HCT116 (cell line): ENCODE data around the gene EHD4. TPM values are rescaled to one million over a fixed set of nuclear protein-coding genes. Genes with fewer than 3 reads are reported as not detected.

Experiments used
- ATAC-seq: fragments of 200-7000 bp; cut with Tn5 transposase; 2 replicates; pipeline ENCODE4 v1.9.1; 2020; ENCODE audit warnings: mild to moderate bottlenecking, moderate library complexity
- BruUV-seq: library from RNA; stranded (reverse); fragments of 400-500 nt; replicated peaks from 2 replicates; lab custom pipeline; 2021; lab: Mats Ljungman, UMichigan
- CTCF ChIA-PET: fragments of 300-600 bp; sonication (Branson Sonifier 250); formaldehyde crosslinking; loops from one replicate; lab custom pipeline; 2021; ENCODE audit warnings: antibody characterized with exemption; lab: Charles Lee
- POLR2A ChIA-PET: fragments of 300-600, 350-600 bp; sonication (Branson Sonifier 250); formaldehyde crosslinking; loops from one replicate; lab custom pipeline; 2021; ENCODE audit warnings: antibody characterized with exemption; lab: Charles Lee
- RAD21 ChIA-PET, 2 experiments: fragments of 300-600 bp; sonication (Branson Sonifier 250); formaldehyde crosslinking; loops; one replicate each; lab custom pipeline; 2023; ENCODE audit warnings: low total read pairs in 2 of 2; ENCODE audit not compliant: uncharacterized antibody in 2 of 2, unreplicated experiment in 2 of 2, low non-redundant PET in 1 of 2; lab: Charles Lee
- DNase-seq: peaks from one replicate; pipeline ENCODE4 v3.0.0-alpha.2; 2010; ENCODE audit warnings: low read depth, low spot score
- H2AFZ ChIP-seq: fragments of 200-600 bp; shearing (Covaris generic), sonication (generic); 2 replicates; pipeline ENCODE4 v1.6.1; 2017; ENCODE audit warnings: low read depth, mixed run types, mixed read lengths, antibody characterized with exemption, low read length; ENCODE audit not compliant: poor library complexity, severe bottlenecking
- H3K27ac ChIP-seq: 2 replicates; pipeline ENCODE4 v1.5.1; 2012; ENCODE audit warnings: low read depth, low read length
- H3K27me3 ChIP-seq: fragments of 200-600 bp; sonication (generic); 2 replicates; pipeline ENCODE4 v1.6.1; 2016; ENCODE audit warnings: mixed run types, low read length, mixed read lengths; ENCODE audit not compliant: insufficient read depth
- H3K36me3 ChIP-seq, 2 experiments: fragments of 200-500 bp in 1 of 2; fragments of 200-600 bp in 1 of 2; sonication (Bioruptor generic) in 1 of 2; sonication (generic) in 1 of 2; 2 replicates each; pipeline versions ENCODE4 v1.5.1 to v1.6.1; 2014 to 2016; ENCODE audit warnings: low read length in 2 of 2, inconsistent platforms in 1 of 2, mixed read lengths in 1 of 2, mixed run types in 1 of 2; ENCODE audit not compliant: insufficient read depth in 2 of 2, control insufficient read depth in 1 of 2
- H3K4me1 ChIP-seq, 2 experiments: fragments of 200-600 bp in 1 of 2; sonication (generic) in 1 of 2; 2 replicates each; pipeline versions ENCODE4 v1.5.1 to v1.6.1; 2012 to 2017; ENCODE audit warnings: low read length in 2 of 2, inconsistent platforms in 1 of 2, mild to moderate bottlenecking in 1 of 2, mixed read lengths in 1 of 2, mixed run types in 1 of 2, moderate library complexity in 1 of 2; ENCODE audit not compliant: insufficient read depth in 2 of 2, control insufficient read depth in 1 of 2
- H3K4me2 ChIP-seq: fragments of 200-600 bp; sonication (generic); 2 replicates; pipeline ENCODE4 v1.6.1; 2017; ENCODE audit warnings: mixed run types, low read length, mixed read lengths
- H3K4me3 ChIP-seq, 2 experiments: fragments of 200-600 bp in 1 of 2; sonication (generic) in 1 of 2; replicated peaks in 1 of 2; 2 replicates each; pipeline ENCODE4 v1.5.1; 2011 to 2016; ENCODE audit warnings: low read length in 2 of 2, control low read depth in 1 of 2, low read depth in 1 of 2, mild to moderate bottlenecking in 1 of 2, mixed read lengths in 1 of 2, mixed run types in 1 of 2
- H3K79me2 ChIP-seq: fragments of 200-600 bp; sonication (generic); 2 replicates; pipeline ENCODE4 v1.6.1; 2017; ENCODE audit warnings: mild to moderate bottlenecking, mixed run types, low read length, moderate library complexity, mixed read lengths; ENCODE audit not compliant: insufficient read depth
- H3K9ac ChIP-seq: fragments of 200-600 bp; sonication (generic); 2 replicates; pipeline ENCODE4 v1.6.1; 2016; ENCODE audit warnings: low read length, mixed read lengths
- H3K9me2 ChIP-seq: fragments of 200-600 bp; sonication (generic), shearing (Covaris generic); 2 replicates; pipeline ENCODE4 v1.6.1; 2017; ENCODE audit warnings: mixed run types, mild to moderate bottlenecking, moderate library complexity; ENCODE audit not compliant: insufficient read depth
- H3K9me3 ChIP-seq, 2 experiments: fragments of 200-500 bp in 1 of 2; fragments of 200-600 bp in 1 of 2; sonication (Bioruptor generic) in 1 of 2; sonication (generic) in 1 of 2; 2 replicates each; pipeline ENCODE4 v1.6.1; 2014 to 2017; ENCODE audit warnings: low read length in 2 of 2, mixed read lengths in 2 of 2, inconsistent platforms in 1 of 2, low read depth in 1 of 2, mild to moderate bottlenecking in 1 of 2, mixed run types in 1 of 2, moderate library complexity in 1 of 2; ENCODE audit not compliant: control insufficient read depth in 1 of 2, insufficient read depth in 1 of 2
- H4K20me1 ChIP-seq: fragments of 200-600 bp; sonication (generic), shearing (Covaris generic); 2 replicates; pipeline ENCODE4 v1.6.1; 2017; ENCODE audit warnings: mixed run types, mild to moderate bottlenecking, moderate library complexity; ENCODE audit not compliant: insufficient read depth
- ATF3 ChIP-seq: IDR thresholded peaks from 2 replicates; pipeline ENCODE4 v1.6.1; 2012
- CBX3 ChIP-seq: IDR thresholded peaks from 2 replicates; pipeline ENCODE4 v1.6.1; 2012; ENCODE audit warnings: low read depth
- CEBPB ChIP-seq: IDR thresholded peaks from 2 replicates; pipeline ENCODE4 v1.6.1; 2012; ENCODE audit warnings: low read depth
- CTCF ChIP-seq, 3 experiments: fragments of 200-600 bp in 1 of 3; sonication (generic) in 1 of 3; IDR thresholded peaks in 2 of 3; conservative IDR thresholded peaks in 1 of 3; 2 replicates each; pipeline ENCODE4 v1.5.1; 2012 to 2017; ENCODE audit warnings: low read depth in 2 of 3, low read length in 2 of 3, antibody characterized with exemption in 1 of 3, borderline replicate concordance in 1 of 3, control low read depth in 1 of 3, mild to moderate bottlenecking in 1 of 3, mixed read lengths in 1 of 3, mixed run types in 1 of 3, moderate library complexity in 1 of 3; ENCODE audit not compliant: insufficient read depth in 1 of 3
- EGR1 ChIP-seq: IDR thresholded peaks from 2 replicates; pipeline ENCODE4 v1.6.1; 2012; ENCODE audit warnings: low read depth
- ELF1 ChIP-seq: IDR thresholded peaks from 2 replicates; pipeline ENCODE4 v1.6.1; 2012; ENCODE audit warnings: low read depth, borderline replicate concordance
- EZH2phosphoT487 ChIP-seq: fragments of 200-600 bp; IDR thresholded peaks from 2 replicates; pipeline ENCODE4 v1.6.1; 2018; ENCODE audit warnings: antibody characterized with exemption, borderline replicate concordance
- FOSL1 ChIP-seq: IDR thresholded peaks from 2 replicates; pipeline ENCODE4 v1.6.1; 2012; ENCODE audit warnings: low read depth
- JUND ChIP-seq: IDR thresholded peaks from 2 replicates; pipeline ENCODE4 v1.6.1; 2012
- POLR2A ChIP-seq: IDR thresholded peaks from 2 replicates; pipeline ENCODE4 v1.7.0; 2011; ENCODE audit warnings: borderline replicate concordance; ENCODE audit not compliant: insufficient read depth, insufficient read length; ENCODE audit errors: extremely low read depth
- POLR2AphosphoS5 ChIP-seq: IDR thresholded peaks from 2 replicates; pipeline ENCODE4 v1.6.1; 2011; ENCODE audit warnings: mild to moderate bottlenecking, low read depth, low read length, moderate library complexity
- RAD21 ChIP-seq: IDR thresholded peaks from 2 replicates; pipeline ENCODE4 v1.6.1; 2012; ENCODE audit warnings: low read depth, mild to moderate bottlenecking
- REST ChIP-seq: IDR thresholded peaks from 2 replicates; pipeline ENCODE4 v1.6.1; 2012; ENCODE audit warnings: low read depth
- SIN3A ChIP-seq: IDR thresholded peaks from 2 replicates; pipeline ENCODE4 v1.6.1; 2012; ENCODE audit warnings: low read depth
- TCF7L2 ChIP-seq: IDR thresholded peaks from 2 replicates; pipeline ENCODE4 v1.7.0; 2011; ENCODE audit warnings: borderline replicate concordance, inconsistent platforms; ENCODE audit not compliant: insufficient read depth, insufficient read length; ENCODE audit errors: extremely low read depth
- YY1 ChIP-seq: IDR thresholded peaks from 2 replicates; pipeline ENCODE4 v1.6.1; 2011; ENCODE audit warnings: low read length, low read depth, moderate library complexity, mild to moderate bottlenecking; ENCODE audit not compliant: insufficient replicate concordance; ENCODE audit errors: extremely low read depth
- ZBTB33 ChIP-seq: IDR thresholded peaks from 2 replicates; pipeline ENCODE4 v1.6.1; 2011; ENCODE audit warnings: mild to moderate bottlenecking, low read length, moderate library complexity; ENCODE audit not compliant: insufficient replicate concordance; ENCODE audit errors: extremely low read depth
- ZFX ChIP-seq: fragments of 450-650 bp; IDR thresholded peaks from 2 replicates; pipeline ENCODE4 v1.6.1; 2017
- ZNF274 ChIP-seq: fragments of 200-500 bp; sonication (Bioruptor generic); IDR thresholded peaks from 2 replicates; pipeline ENCODE4 v1.6.1; 2014; ENCODE audit warnings: mild to moderate bottlenecking, low read depth, low read length, inconsistent platforms
- intact Hi-C: fragments of 100-400 bp; cut with micrococcal nuclease; formaldehyde crosslinking; loops from 2 replicates; pipeline ENCODE4 v1.10.0; 2022
- total RNA-seq: library from RNA; stranded (reverse); gene quantifications from one replicate; pipeline ENCODE4 v1.2.1, GENCODE V29; 2021; ENCODE audit not compliant: unreplicated experiment

Gene EHD4
- total RNA-seq, 1 experiment from 2014 or later, result 28.0 TPM

GRCh38 chr15:41894791-41895463, 77.4 kb downstream of the EHD4 start:
- DNase-seq, result peak; percentile 44
- CTCF ChIA-PET, result interaction anchor here (1.0 to 2.5 kb wide), 2 partner anchors 10 to 121 kb away, joined by 3 to 20 read pairs; partner anchors contain the start of gene MAPKBP1
- no peaks in the 10 kb centered on the region for H3K27me3 ChIP-seq
- peak overlapping the region; percentile 33 for H3K9ac ChIP-seq
- BruUV-seq, result no TSS peak
- peaks cover 27 to 30% of the 10 kb centered on the region in 2 experiments for H3K4me1 ChIP-seq
- H3K27ac ChIP-seq, result peak overlapping the region; percentile 33; the same call in 1 of the 2 replicates
- 0 out of 4 replicates have a peak, but pooled peaks cover 2 to 3% of the 10 kb centered on the region in 2 experiments for H3K36me3 ChIP-seq
- peak overlapping the region in 1 of 2 experiments; percentile 2; a peak in 1 of 4 replicates for H3K4me3 ChIP-seq
- H2AFZ ChIP-seq, result no peak overlapping the region
- peak overlapping the region; percentile 64 for H3K4me2 ChIP-seq
- peak; percentile 89 for ATAC-seq
- H3K9me2 ChIP-seq, result no peaks in the 10 kb centered on the region
- no peaks in the 10 kb centered on the region for H3K79me2 ChIP-seq
- intact Hi-C loops, result no loop called here
- POLR2A ChIA-PET, result interaction anchor here (0.9 to 1.6 kb wide), 4 partner anchors 21 to 121 kb away, joined by 3 to 7 read pairs (median 3); no protein-coding TSS in a partner anchor
- RAD21 ChIA-PET, result interaction anchor here in 1 of 2 experiments (1.1 kb wide), 1 partner anchor 10 kb away, joined by 3 read pairs; no protein-coding TSS in a partner anchor
- H4K20me1 ChIP-seq, result no peaks in the 10 kb centered on the region
- no peaks in the 10 kb centered on the region for H3K9me3 ChIP-seq
- TF ChIP-seq CBX3, result no peak
- TF ChIP-seq POLR2AphosphoS5, result peak; percentile 31; the same call in 1 of the 2 replicates
- TF ChIP-seq YY1, result no peak
- TF ChIP-seq CTCF (IDR thresholded peaks at IDR 0.05 in 2 of 3, conservative IDR thresholded peaks at IDR 0.05 in 1 of 3; ENCODE audit: borderline replicate concordance in 1 of 3, insufficient read depth in 1 of 3, low read depth in 2 of 3, low read length in 2 of 3), result no peak
- TF ChIP-seq ZFX, result no peak
- no peak for TF ChIP-seq SIN3A
- TF ChIP-seq RAD21, result peak; percentile 29; the same call in 1 of the 2 replicates
- peak; percentile 23 for TF ChIP-seq JUND
- no peak for TF ChIP-seq POLR2A
- TF ChIP-seq TCF7L2, result peak; percentile 75
- TF ChIP-seq EZH2phosphoT487, result no peak
- TF ChIP-seq REST, result no peak
- TF ChIP-seq CEBPB, result no peak
- TF ChIP-seq ELF1, result no peak
- TF ChIP-seq ZBTB33, result no peak
- TF ChIP-seq FOSL1, result no peak
- TF ChIP-seq ZNF274, result no peak
- no peak for TF ChIP-seq ATF3
- TF ChIP-seq EGR1, result no peak
